ENCODE measurements around the gene SLC22A2. TPM values are rescaled to one million over a fixed set of nuclear protein-coding genes. Genes with fewer than 3 reads are reported as not detected.

SLC22A2 gene
- total RNA-seq, 1 experiment from 2014 or later, result 0.96 TPM

- TF ChIP-seq AFF4 (CRISPR knock-in tag; IDR thresholded peaks at IDR 0.05; ENCODE audit: borderline replicate concordance) (no peak), ZMAT4 (CRISPR knock-in tag; IDR thresholded peaks at IDR 0.05) (no peak), NFYB (CRISPR knock-in tag; conservative IDR thresholded peaks at IDR 0.05; ENCODE audit: low read depth) (no peak), OVOL2 (CRISPR knock-in tag; IDR thresholded peaks at IDR 0.05; ENCODE audit: borderline replicate concordance) (no peak), IRF1 (CRISPR knock-in tag; IDR thresholded peaks at IDR 0.05) (no peak), GTF2I (CRISPR knock-in tag; conservative IDR thresholded peaks at IDR 0.05) (no peak), ATF3 (CRISPR knock-in tag; conservative IDR thresholded peaks at IDR 0.05) (no peak), ATF2 (CRISPR knock-in tag; IDR thresholded peaks at IDR 0.05; ENCODE audit: borderline replicate concordance, low read depth) (no peak), GABPB1 (CRISPR knock-in tag; IDR thresholded peaks at IDR 0.05) (no peak), ATF6 (CRISPR knock-in tag; IDR thresholded peaks at IDR 0.05) (no peak)
These were observed 2.2 kb downstream of the SLC22A2 start (continued) for GRCh38 chr6:160256445-160256844.

GRCh38 chr6:160254467-160255312 is 3.9 kb downstream of the SLC22A2 start:
- POLR2A ChIA-PET, result no interaction called here
- TF ChIP-seq MLX (CRISPR knock-in tag; IDR thresholded peaks at IDR 0.05), result no peak
- peak; percentile 62 for TF ChIP-seq GABPB1 (CRISPR knock-in tag; IDR thresholded peaks at IDR 0.05)
- TF ChIP-seq NR3C1 (CRISPR knock-in tag; conservative IDR thresholded peaks at IDR 0.05; ENCODE audit: low read depth), result no peak
- no peak for TF ChIP-seq ZSCAN18 (CRISPR knock-in tag; IDR thresholded peaks at IDR 0.05)
- no peak for TF ChIP-seq ZNF416 (CRISPR knock-in tag; IDR thresholded peaks at IDR 0.05)
- TF ChIP-seq ARID4B (CRISPR knock-in tag; IDR thresholded peaks at IDR 0.05; ENCODE audit: borderline replicate concordance), result no peak
- Mint-ChIP-seq H3K4me1 (peaks cover 56% of the 10 kb centered on the region), H3K27ac (no peak overlapping the region), H3K36me3 (peaks cover 9% of the 10 kb centered on the region; the same call in 1 of the 2 replicates), H3K27me3 (ENCODE audit: low read depth) (0 out of 2 replicates have a peak, but pooled peaks cover 2% of the 10 kb centered on the region), H3K4me3 (no peak overlapping the region), H3K9me3 (peaks cover 5% of the 10 kb centered on the region; the same call in 1 of the 2 replicates)
- no peak for DNase-seq (ENCODE audit: low spot score)
- CTCF ChIA-PET, result interaction anchor here (0.8 kb wide), 1 partner anchor 33 kb away, joined by 4 read pairs; no protein-coding TSS in a partner anchor
- ATAC-seq, result peak; percentile 46
